Thoracic aorta (tissue), 2 donors: ENCODE measurements around the gene PPP6R2. TPM values are rescaled to one million over a fixed set of nuclear protein-coding genes. Genes with fewer than 3 reads are reported as not detected.

Experiments
- ATAC-seq: fragments of 150-250 bp; one replicate; pipeline ENCODE4 v1.8.0; 2017; ENCODE audit warnings: low read depth; ENCODE audit not compliant: insufficient number of reproducible peaks, low FRiP score
- DNase-seq: peaks from one replicate; pipeline ENCODE4 v3.0.0-alpha.2; 2020; ENCODE audit warnings: low spot score
- H3K27ac ChIP-seq, 2 donors: fragments of 200-600 bp; sonication (generic); 1 replicate in 1 of 2; 2 replicates in 1 of 2; pipeline ENCODE4 v1.5.1; 2016; ENCODE audit warnings: mild to moderate bottlenecking in 2 of 2, moderate library complexity in 2 of 2
- H3K27me3 ChIP-seq: fragments of 200-600 bp; sonication (generic); replicated peaks from 2 replicates; pipeline ENCODE4 v1.6.0; 2016; ENCODE audit warnings: mild to moderate bottlenecking; ENCODE audit not compliant: insufficient read depth
- H3K36me3 ChIP-seq: fragments of 200-600 bp; sonication (generic); one replicate; pipeline ENCODE4 v1.5.1; 2016
- H3K4me1 ChIP-seq, 2 donors: fragments of 200-600 bp; sonication (generic); 1 replicate in 1 of 2; 2 replicates in 1 of 2; pipeline versions ENCODE4 v1.5.1 to v1.6.0; 2016; ENCODE audit warnings: low read depth in 2 of 2, mild to moderate bottlenecking in 1 of 2; ENCODE audit not compliant: control insufficient read depth in 1 of 2
- H3K4me3 ChIP-seq: fragments of 200-600 bp; sonication (generic); 2 replicates; pipeline ENCODE4 v1.5.1; 2016; ENCODE audit warnings: mild to moderate bottlenecking
- H3K9me3 ChIP-seq: fragments of 200-600 bp; sonication (generic); 2 replicates; pipeline ENCODE4 v1.5.1; 2016
- CTCF ChIP-seq: fragments of 200-600 bp; sonication (generic); IDR thresholded peaks from one replicate; pipeline ENCODE4 v1.5.1; 2019; ENCODE audit warnings: antibody characterized with exemption
- total RNA-seq, 2 donors: library from RNA; depleted of rRNA; stranded (reverse); fragments of >200 nt; gene quantifications; one replicate each; pipeline versions ENCODE4 v1.1.0 to v1.2.3, GENCODE V29; 2016

Gene PPP6R2
- total RNA-seq, 2 donors from 2014 or later = 61.2 to 73.6 TPM

GRCh38 chr22:50446708-50447575 lies 103.8 kb downstream of the PPP6R2 start:
- Histone ChIP-seq H3K36me3 (peaks cover 23% of the 10 kb centered on the region), H3K4me3 (no peak overlapping the region), H3K27me3 (no peaks in the 10 kb centered on the region), H3K27ac (no peak overlapping the region), H3K4me1 (no peaks in the 10 kb centered on the region), H3K9me3 (no peaks in the 10 kb centered on the region)
- DNase-seq = no peak
- no peak for ATAC-seq
- no peak for TF ChIP-seq CTCF

GRCh38 chr22:50447576-50448551 lies 104.7 kb downstream of the PPP6R2 start:
- no peaks in the 10 kb centered on the region for H3K9me3 ChIP-seq
- no peak for DNase-seq
- TF ChIP-seq CTCF = no peak
- ATAC-seq = no peak
- H3K27ac ChIP-seq = no peak overlapping the region
- H3K36me3 ChIP-seq = peaks cover 23% of the 10 kb centered on the region
- H3K4me3 ChIP-seq = no peak overlapping the region
- no peaks in the 10 kb centered on the region for H3K27me3 ChIP-seq
- H3K4me1 ChIP-seq = no peaks in the 10 kb centered on the region

DNA sequence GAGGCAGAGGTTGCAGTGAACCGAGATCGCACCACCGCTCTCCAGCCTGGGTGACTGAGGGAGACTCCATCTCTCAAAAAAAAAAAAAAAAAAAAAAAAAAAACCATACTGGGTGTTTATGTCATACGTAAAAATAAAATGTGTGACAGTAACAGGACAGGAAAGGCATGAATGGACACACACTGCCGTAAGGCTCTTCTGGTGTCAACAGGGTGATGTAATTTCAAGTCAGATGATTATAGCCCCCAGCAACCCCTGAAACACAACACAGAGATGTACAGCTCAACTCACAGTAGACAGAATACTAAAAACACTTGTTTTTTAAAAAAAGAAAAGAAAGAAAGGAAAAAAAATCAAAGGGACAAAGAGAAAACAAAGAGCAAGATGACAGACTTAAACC lies 109.5 kb downstream of the PPP6R2 start:
- DNase-seq (no peak), ATAC-seq (no peak)
- no peak for TF ChIP-seq CTCF
- peaks cover 45% of the 10 kb centered on the region for H3K36me3 ChIP-seq
- H3K27ac ChIP-seq = no peak overlapping the region
- H3K27me3 ChIP-seq = no peaks in the 10 kb centered on the region
- H3K4me3 ChIP-seq = no peak overlapping the region
- no peaks in the 10 kb centered on the region for H3K9me3 ChIP-seq
- no peaks in the 10 kb centered on the region for H3K4me1 ChIP-seq

DNA sequence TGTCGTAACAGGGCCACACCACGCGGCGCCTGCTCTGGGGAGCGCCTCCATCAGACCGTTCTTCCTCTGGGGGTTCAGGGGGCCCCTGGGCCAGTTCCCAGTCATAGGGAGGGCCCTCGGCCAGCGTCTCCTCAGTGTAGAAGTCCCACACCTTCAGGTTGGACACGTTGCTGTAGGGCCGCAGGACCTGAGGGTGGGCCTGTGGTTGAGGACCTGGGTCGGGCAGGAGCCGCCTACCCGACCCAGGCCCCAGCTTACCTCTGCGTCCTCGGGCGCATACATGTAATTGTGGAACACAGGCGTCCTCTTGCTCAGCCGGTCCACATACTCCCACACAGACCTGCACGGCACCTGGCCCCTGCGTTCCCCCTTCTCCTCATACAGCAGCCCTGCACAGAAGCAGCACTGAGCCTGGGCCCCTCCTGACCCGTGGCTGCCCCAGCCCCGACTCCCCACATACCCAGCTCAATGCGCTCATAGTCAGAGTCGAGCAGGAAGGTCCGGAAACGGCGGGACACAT lies 111.5 kb downstream of the PPP6R2 start:
- TF ChIP-seq CTCF = no peak
- ATAC-seq (no peak), DNase-seq (no peak)
- Histone ChIP-seq H3K9me3 (no peaks in the 10 kb centered on the region), H3K36me3 (peaks cover 53% of the 10 kb centered on the region), H3K27me3 (no peaks in the 10 kb centered on the region), H3K4me3 (no peak overlapping the region), H3K27ac (no peak overlapping the region), H3K4me1 (no peaks in the 10 kb centered on the region)

- H3K4me1 ChIP-seq = no peaks in the 10 kb centered on the region
- ATAC-seq = no peak
- H3K36me3 ChIP-seq = peaks cover 59% of the 10 kb centered on the region
- H3K9me3 ChIP-seq = no peaks in the 10 kb centered on the region
- DNase-seq = no peak
- no peak overlapping the region for H3K4me3 ChIP-seq
- H3K27ac ChIP-seq = no peak overlapping the region
- no peak for TF ChIP-seq CTCF
- H3K27me3 ChIP-seq = no peaks in the 10 kb centered on the region
Observed at GRCh38 chr22:50455201-50455600, 112.1 kb downstream of the PPP6R2 start.
